A549 (cell line): ENCODE data around the gene RBFOX1. TPM values are rescaled to one million over a fixed set of nuclear protein-coding genes. Genes with fewer than 3 reads are reported as not detected.
A peak's percentile ranks its signal among the peaks of the same experiment; 100 is the strongest.

Experiments
- ATAC-seq, 2 experiments: fragments of 200-7000 bp in 1 of 2; fragments of >200 bp in 1 of 2; cut with Nextera tagmentation in 1 of 2; cut with Tn5 transposase in 1 of 2; 3 replicates each; pipeline versions ENCODE4 v1.8.0 to v1.9.1; 2018 to 2020; ENCODE audit warnings: mild to moderate bottlenecking in 1 of 2, moderate library complexity in 1 of 2
- CTCF ChIA-PET: fragments of 300-600 bp; sonication (Branson Sonifier 250); formaldehyde crosslinking; extraction: SDS; loops from one replicate; lab custom pipeline; 2021; ENCODE audit warnings: antibody characterized with exemption, inconsistent platforms; lab: Yijun Ruan, JAX
- POLR2A ChIA-PET: fragments of 350-600 bp; formaldehyde crosslinking; extraction: SDS; loops from one replicate; lab custom pipeline; 2021; ENCODE audit warnings: antibody characterized with exemption, inconsistent platforms; lab: Yijun Ruan, JAX
- DNase-seq, 2 experiments: peaks; one replicate each; pipeline versions ENCODE4 v3.0.0 to v3.0.0-alpha.2; 2011 to 2016; ENCODE audit warnings: low read depth in 1 of 2, low spot score in 1 of 2
- FAIRE-seq: peaks from 2 replicates; lab custom pipeline; 2011; peaks lifted over from hg19 to GRCh38; lab: Jason Lieb, UNC
- H3K27ac ChIP-seq, 2 experiments: fragments of >200 bp; sonication (Bioruptor Twin); formaldehyde crosslinking; 3 replicates each; pipeline ENCODE4 v1.5.1; 2016 to 2017
- H3K4me1 ChIP-seq: fragments of >200 bp; sonication (Bioruptor Twin); formaldehyde crosslinking; 3 replicates; pipeline ENCODE4 v1.6.1; 2016
- H3K4me2 ChIP-seq: fragments of >200 bp; sonication (Bioruptor Twin); formaldehyde crosslinking; 3 replicates; pipeline ENCODE4 v1.6.1; 2016
- H3K4me3 ChIP-seq: fragments of >200 bp; sonication (Bioruptor Twin); formaldehyde crosslinking; 3 replicates; pipeline ENCODE4 v1.5.1; 2016
- H3K9me3 ChIP-seq: fragments of >200 bp; sonication (Bioruptor Twin); formaldehyde crosslinking; 3 replicates; pipeline ENCODE4 v1.6.1; 2016
- CBX2 ChIP-seq: fragments of 200-600 bp; sonication (generic); IDR thresholded peaks from 2 replicates; pipeline ENCODE4 v1.6.1; 2016; ENCODE audit warnings: low read depth, mild to moderate bottlenecking, borderline replicate concordance
- CBX8 ChIP-seq: fragments of 200-600 bp; sonication (generic); IDR thresholded peaks from 2 replicates; pipeline ENCODE4 v1.6.1; 2016
- CHD2 ChIP-seq: fragments of 150-350 bp; IDR thresholded peaks from 2 replicates; pipeline ENCODE4 v1.6.1; 2014; ENCODE audit warnings: low read length; ENCODE audit not compliant: partially characterized antibody
- EHF ChIP-seq: fragments of 250-450 bp; sonication (Bioruptor Pico); IDR thresholded peaks from 2 replicates; pipeline ENCODE4 v1.5.0; 2020; ENCODE audit warnings: mild to moderate bottlenecking
- EHMT2 ChIP-seq: fragments of 200-600 bp; sonication (generic); IDR thresholded peaks from 2 replicates; pipeline ENCODE4 v1.6.1; 2016; ENCODE audit warnings: antibody characterized with exemption, low read depth, mild to moderate bottlenecking, moderate library complexity
- ELK1 ChIP-seq: fragments of 150-350 bp; IDR thresholded peaks from 2 replicates; pipeline ENCODE4 v1.6.1; 2014; ENCODE audit warnings: low read depth, mild to moderate bottlenecking, low read length
- FOXS1 ChIP-seq: fragments of 250-450 bp; sonication (Bioruptor Pico); IDR thresholded peaks from 2 replicates; pipeline ENCODE4 v1.5.0; 2020; ENCODE audit warnings: mild to moderate bottlenecking, moderate library complexity
- HDAC2 ChIP-seq: fragments of 200-600 bp; sonication (generic); IDR thresholded peaks from 2 replicates; pipeline ENCODE4 v1.6.1; 2016
- HEYL ChIP-seq: fragments of 250-450 bp; sonication (Bioruptor Pico); IDR thresholded peaks from 2 replicates; pipeline ENCODE4 v1.8.0; 2021; ENCODE audit warnings: mild to moderate bottlenecking, moderate library complexity
- HOXB13 ChIP-seq: fragments of 250-450 bp; sonication (Bioruptor Pico); IDR thresholded peaks from 2 replicates; pipeline ENCODE4 v1.5.0; 2020; ENCODE audit warnings: low read depth, mild to moderate bottlenecking, moderate library complexity
- JUNB ChIP-seq: fragments of >200 bp; sonication (Bioruptor Twin); formaldehyde crosslinking; IDR thresholded peaks from 2 replicates; pipeline ENCODE4 v1.6.1; 2016
- MAFK ChIP-seq: fragments of 450-650 bp; IDR thresholded peaks from 2 replicates; pipeline ENCODE4 v1.6.1; 2014; ENCODE audit not compliant: partially characterized antibody
- PHF8 ChIP-seq: fragments of 200-600 bp; sonication (generic); IDR thresholded peaks from 2 replicates; pipeline ENCODE4 v1.6.1; 2016; ENCODE audit warnings: low read depth, mild to moderate bottlenecking, antibody characterized with exemption, moderate library complexity, borderline replicate concordance
- POLR2A ChIP-seq: IDR thresholded peaks from 2 replicates; pipeline ENCODE4 v1.6.1; 2012; ENCODE audit warnings: mild to moderate bottlenecking, low read length
- POLR2AphosphoS2 ChIP-seq: conservative IDR thresholded peaks from 2 replicates; pipeline ENCODE4 v1.6.1; 2012; ENCODE audit warnings: low read length, improper control_type of control experiment, inconsistent platforms
- RNF2 ChIP-seq: fragments of 200-600 bp; sonication (generic); IDR thresholded peaks from 2 replicates; pipeline ENCODE4 v1.6.1; 2016; ENCODE audit warnings: low read depth, mild to moderate bottlenecking, antibody characterized with exemption, moderate library complexity, borderline replicate concordance
- SMC3 ChIP-seq: fragments of >200 bp; sonication (Bioruptor Twin); formaldehyde crosslinking; IDR thresholded peaks from 3 replicates; pipeline ENCODE4 v1.6.1; 2018; ENCODE audit warnings: inconsistent platforms
- SREBF2 ChIP-seq: fragments of 450-650 bp; IDR thresholded peaks from 2 replicates; pipeline ENCODE4 v1.6.1; 2014; ENCODE audit warnings: mild to moderate bottlenecking, moderate library complexity
- TFCP2L1 ChIP-seq: fragments of 250-450 bp; sonication (Bioruptor Pico); IDR thresholded peaks from 2 replicates; pipeline ENCODE4 v1.5.0; 2021; ENCODE audit warnings: mild to moderate bottlenecking
- ZNF302 ChIP-seq: fragments of 250-450 bp; sonication (Bioruptor Pico); IDR thresholded peaks from 2 replicates; pipeline ENCODE4 v1.9.0; 2021; ENCODE audit warnings: inconsistent platforms, mild to moderate bottlenecking, moderate library complexity
- WGBS: methylation state at CpG from one replicate; pipeline ENCODE4 v1.1.6; 2017; ENCODE audit errors: missing lambda C conversion rate; 5-methylcytosine and 5-hydroxymethylcytosine counted together
- polyA plus RNA-seq, 4 experiments: library from polyadenylated mRNA; depleted of rRNA in 3 of 4; stranded (reverse); fragments of >200 nt; fragmentation: RNase III in 1 of 4; extraction: RNeasy Plus Mini Kit Qiagen cat#74134 plus additional on column Dnase treatment in 1 of 4; gene quantifications; 2 replicates in 3 of 4; 3 replicates in 1 of 4; pipeline ENCODE4 v1.2.3, GENCODE V29; 2011 to 2017
- TF ChIP-seq, protein P1 (sequence below): fragments of 250-450 bp; sonication (Bioruptor Pico); IDR thresholded peaks from 2 replicates; pipeline ENCODE4 v1.5.0; 2020; ENCODE audit warnings: low read depth, mild to moderate bottlenecking, moderate library complexity
- TF ChIP-seq, protein P2 (sequence below): fragments of >200 bp; sonication (Bioruptor Twin); formaldehyde crosslinking; IDR thresholded peaks from 3 replicates; pipeline ENCODE4 v1.5.1; 2016
- TF ChIP-seq, protein P3 (sequence below): IDR thresholded peaks from 2 replicates; pipeline ENCODE4 v1.6.1; 2012; ENCODE audit warnings: low read depth, borderline replicate concordance
- TF ChIP-seq, protein P4 (sequence below): IDR thresholded peaks from 2 replicates; pipeline ENCODE4 v1.6.1; 2012
- TF ChIP-seq, protein P5 (sequence below): fragments of 450-650 bp; IDR thresholded peaks from 2 replicates; pipeline ENCODE4 v1.6.1; 2014; ENCODE audit warnings: antibody characterized with exemption

The RBFOX1 gene
- polyA plus RNA-seq, 2 of the 4 experiments (the other 2 are of a cell fraction), result not detected

DNA sequence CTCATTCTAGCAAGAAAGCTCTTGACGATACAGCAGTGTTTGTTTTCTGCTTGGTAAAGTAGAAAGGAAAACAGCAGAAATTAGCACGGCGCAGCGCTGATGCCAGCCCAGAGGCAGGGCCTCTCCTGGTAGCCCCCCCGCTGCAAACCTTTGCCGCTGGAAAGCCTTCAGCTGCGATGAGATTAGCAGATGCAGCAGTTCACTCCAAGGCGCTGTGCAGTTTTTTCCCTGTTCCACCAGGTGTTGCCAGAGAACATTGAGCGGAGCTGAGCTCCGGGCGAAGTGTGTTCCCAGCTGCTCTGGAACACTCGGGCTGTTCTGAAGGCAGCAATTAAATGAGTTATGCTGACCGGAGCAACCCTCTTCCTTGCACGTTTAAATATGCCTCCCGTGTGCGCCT is 72.5 kb downstream of the RBFOX1 start:
- no peaks in the 10 kb centered on the region for H3K9me3 ChIP-seq
- peak in 1 of 2 experiments; percentile 59; a peak in 1 of 6 replicates for ATAC-seq
- TF ChIP-seq RNF2 (no peak), SMC3 (no peak), POLR2AphosphoS2 (no peak), POLR2A (no peak)
- TF ChIP-seq, all 56 proteins: peak for 0
- H3K27ac ChIP-seq, result no peak overlapping the region
- ChIA-PET CTCF (interaction anchor here (0.9 kb wide), 1 partner anchor 17 kb away, joined by 3 read pairs; no protein-coding TSS in a partner anchor), POLR2A (no interaction called here)
- DNase-seq, result peak in 1 of 2 experiments; percentile 8
- no peak for FAIRE-seq
- no peaks in the 10 kb centered on the region for H3K4me1 ChIP-seq
- 5% methylated on average over 16 of the region's 16 CpGs for WGBS
- no peak overlapping the region for H3K4me3 ChIP-seq
- H3K4me2 ChIP-seq, result no peak overlapping the region

DNA sequence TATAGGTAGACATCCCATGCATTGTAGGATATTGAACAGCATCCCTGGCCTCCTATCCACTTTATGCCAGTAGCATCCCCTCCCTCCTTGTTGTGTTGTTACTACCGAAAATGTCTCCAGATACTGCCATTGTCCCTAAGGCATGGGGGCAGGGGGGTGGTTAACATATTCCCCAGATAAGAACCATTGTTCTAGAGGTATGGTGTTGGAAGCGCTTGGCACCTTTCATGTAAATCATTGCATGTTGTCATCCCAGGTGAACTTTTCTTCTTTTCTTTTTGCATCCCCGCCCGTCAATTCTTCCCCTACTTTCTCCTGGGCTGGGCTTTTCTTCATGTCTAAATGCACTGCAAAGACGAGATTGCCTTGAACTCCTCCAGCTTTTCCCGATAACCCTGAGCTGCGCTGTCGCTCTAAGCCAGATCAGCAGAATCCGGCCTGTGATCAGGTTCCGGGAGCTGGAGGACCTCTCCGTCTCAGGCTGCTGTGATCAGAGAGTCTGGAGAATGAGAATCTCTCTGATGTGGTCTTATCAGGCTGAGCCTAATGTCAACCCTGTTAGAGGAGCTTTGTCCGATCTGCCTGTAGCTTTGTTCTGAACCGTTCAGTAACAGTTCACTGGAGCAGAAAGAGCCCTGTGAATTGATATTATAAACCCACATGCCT is 76.2 kb downstream of the RBFOX1 start:
- DNase-seq (no peak), FAIRE-seq (no peak), ATAC-seq (no peak)
- TF ChIP-seq PHF8 (no peak), CBX8 (no peak), EHMT2 (no peak)
- TF ChIP-seq, protein P1, sequence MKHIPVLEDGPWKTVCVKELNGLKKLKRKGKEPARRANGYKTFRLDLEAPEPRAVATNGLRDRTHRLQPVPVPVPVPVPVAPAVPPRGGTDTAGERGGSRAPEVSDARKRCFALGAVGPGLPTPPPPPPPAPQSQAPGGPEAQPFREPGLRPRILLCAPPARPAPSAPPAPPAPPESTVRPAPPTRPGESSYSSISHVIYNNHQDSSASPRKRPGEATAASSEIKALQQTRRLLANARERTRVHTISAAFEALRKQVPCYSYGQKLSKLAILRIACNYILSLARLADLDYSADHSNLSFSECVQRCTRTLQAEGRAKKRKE (CRISPR knock-in tag), result no peak
- TF ChIP-seq, protein P2, sequence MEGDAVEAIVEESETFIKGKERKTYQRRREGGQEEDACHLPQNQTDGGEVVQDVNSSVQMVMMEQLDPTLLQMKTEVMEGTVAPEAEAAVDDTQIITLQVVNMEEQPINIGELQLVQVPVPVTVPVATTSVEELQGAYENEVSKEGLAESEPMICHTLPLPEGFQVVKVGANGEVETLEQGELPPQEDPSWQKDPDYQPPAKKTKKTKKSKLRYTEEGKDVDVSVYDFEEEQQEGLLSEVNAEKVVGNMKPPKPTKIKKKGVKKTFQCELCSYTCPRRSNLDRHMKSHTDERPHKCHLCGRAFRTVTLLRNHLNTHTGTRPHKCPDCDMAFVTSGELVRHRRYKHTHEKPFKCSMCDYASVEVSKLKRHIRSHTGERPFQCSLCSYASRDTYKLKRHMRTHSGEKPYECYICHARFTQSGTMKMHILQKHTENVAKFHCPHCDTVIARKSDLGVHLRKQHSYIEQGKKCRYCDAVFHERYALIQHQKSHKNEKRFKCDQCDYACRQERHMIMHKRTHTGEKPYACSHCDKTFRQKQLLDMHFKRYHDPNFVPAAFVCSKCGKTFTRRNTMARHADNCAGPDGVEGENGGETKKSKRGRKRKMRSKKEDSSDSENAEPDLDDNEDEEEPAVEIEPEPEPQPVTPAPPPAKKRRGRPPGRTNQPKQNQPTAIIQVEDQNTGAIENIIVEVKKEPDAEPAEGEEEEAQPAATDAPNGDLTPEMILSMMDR, result no peak
- TF ChIP-seq, protein P3, sequence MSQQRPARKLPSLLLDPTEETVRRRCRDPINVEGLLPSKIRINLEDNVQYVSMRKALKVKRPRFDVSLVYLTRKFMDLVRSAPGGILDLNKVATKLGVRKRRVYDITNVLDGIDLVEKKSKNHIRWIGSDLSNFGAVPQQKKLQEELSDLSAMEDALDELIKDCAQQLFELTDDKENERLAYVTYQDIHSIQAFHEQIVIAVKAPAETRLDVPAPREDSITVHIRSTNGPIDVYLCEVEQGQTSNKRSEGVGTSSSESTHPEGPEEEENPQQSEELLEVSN, result no peak
- 40% methylated on average over 13 of the region's 13 CpGs for WGBS
- no peaks in the 10 kb centered on the region for H3K9me3 ChIP-seq
- CTCF ChIA-PET, result interaction anchor here (0.6 kb wide), 1 partner anchor 495 kb away, joined by 4 read pairs; no protein-coding TSS in a partner anchor
- H3K4me2 ChIP-seq, result no peak overlapping the region
- no peak overlapping the region for H3K27ac ChIP-seq
- H3K4me1 ChIP-seq, result no peaks in the 10 kb centered on the region
- no peak overlapping the region for H3K4me3 ChIP-seq
- POLR2A ChIA-PET, result no interaction called here

DNA sequence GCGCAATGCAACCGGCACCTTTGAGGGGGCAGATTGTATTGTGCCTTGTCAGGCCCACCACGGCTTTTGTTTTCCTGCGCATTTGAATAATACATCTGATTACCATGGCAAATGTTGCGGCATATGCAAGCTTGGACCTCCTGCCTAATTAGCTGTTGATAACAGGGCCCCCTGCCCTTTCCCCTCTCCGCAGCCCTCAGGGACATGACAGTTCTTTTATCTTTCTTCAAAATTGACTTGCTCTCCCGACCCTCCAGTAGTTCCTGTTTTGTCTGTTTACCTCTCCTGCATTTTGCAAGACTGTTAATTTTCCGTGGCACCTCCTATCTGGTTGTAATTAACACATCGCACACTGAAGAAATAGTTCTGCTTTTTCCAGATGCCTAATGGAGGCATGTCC is 86.8 kb downstream of the RBFOX1 start:
- H3K9me3 ChIP-seq, result no peaks in the 10 kb centered on the region
- ATAC-seq (no peak), DNase-seq (no peak), FAIRE-seq (no peak)
- no peak overlapping the region for H3K4me2 ChIP-seq
- no peak overlapping the region for H3K4me3 ChIP-seq
- no peak for TF ChIP-seq POLR2A
- TF ChIP-seq, protein P4, sequence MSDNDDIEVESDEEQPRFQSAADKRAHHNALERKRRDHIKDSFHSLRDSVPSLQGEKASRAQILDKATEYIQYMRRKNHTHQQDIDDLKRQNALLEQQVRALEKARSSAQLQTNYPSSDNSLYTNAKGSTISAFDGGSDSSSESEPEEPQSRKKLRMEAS, result no peak
- TF ChIP-seq HEYL (CRISPR knock-in tag), result no peak
- no peak for TF ChIP-seq CBX2
- TF ChIP-seq HDAC2, result no peak
- no peak for TF ChIP-seq JUNB
- TF ChIP-seq TFCP2L1 (CRISPR knock-in tag), result no peak
- ChIA-PET POLR2A (no interaction called here), CTCF (no interaction called here)
- H3K27ac ChIP-seq, result no peak overlapping the region
- WGBS, result 24% methylated on average over 9 of the region's 9 CpGs
- H3K4me1 ChIP-seq, result no peaks in the 10 kb centered on the region

- FAIRE-seq, result no peak
- Histone ChIP-seq H3K4me1 (no peaks in the 10 kb centered on the region), H3K4me3 (no peak overlapping the region), H3K9me3 (no peaks in the 10 kb centered on the region), H3K27ac (no peak overlapping the region), H3K4me2 (no peak overlapping the region)
- ATAC-seq, result no peak
- DNase-seq, result no peak
- no peak for TF ChIP-seq HOXB13
- TF ChIP-seq, protein P5, sequence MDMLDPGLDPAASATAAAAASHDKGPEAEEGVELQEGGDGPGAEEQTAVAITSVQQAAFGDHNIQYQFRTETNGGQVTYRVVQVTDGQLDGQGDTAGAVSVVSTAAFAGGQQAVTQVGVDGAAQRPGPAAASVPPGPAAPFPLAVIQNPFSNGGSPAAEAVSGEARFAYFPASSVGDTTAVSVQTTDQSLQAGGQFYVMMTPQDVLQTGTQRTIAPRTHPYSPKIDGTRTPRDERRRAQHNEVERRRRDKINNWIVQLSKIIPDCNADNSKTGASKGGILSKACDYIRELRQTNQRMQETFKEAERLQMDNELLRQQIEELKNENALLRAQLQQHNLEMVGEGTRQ, result no peak
- no peak for TF ChIP-seq SREBF2
- no peak for TF ChIP-seq ELK1
- TF ChIP-seq EHF (CRISPR knock-in tag), result no peak
- TF ChIP-seq CBX2, result no peak
- TF ChIP-seq, protein P3, result no peak
- no peak for TF ChIP-seq ZNF302
- TF ChIP-seq FOXS1 (CRISPR knock-in tag), result no peak
- no peak for TF ChIP-seq MAFK
- no peak for TF ChIP-seq TFCP2L1 (CRISPR knock-in tag)
- no peak for TF ChIP-seq CHD2
- ChIA-PET CTCF (no interaction called here), POLR2A (no interaction called here)
- 3% methylated on average over 6 of the region's 6 CpGs for WGBS
Observed at GRCh38 chr16:7420079-7420478, 87.4 kb downstream of the RBFOX1 start.
